HEK293 (cell line): Measurements from ENCODE around the gene KIF20B.
A peak's percentile ranks its signal among the peaks of the same experiment; 100 is the strongest.

ENCODE experiments used
- CTCF ChIA-PET: fragments of 350-600 bp; formaldehyde crosslinking; extraction: SDS; loops from one replicate; lab custom pipeline; 2021; ENCODE audit warnings: antibody characterized with exemption; lab: Yijun Ruan, JAX
- POLR2A ChIA-PET: fragments of 300-600 bp; formaldehyde crosslinking; extraction: SDS; loops from one replicate; lab custom pipeline; 2020; ENCODE audit warnings: antibody characterized with exemption, inconsistent platforms; lab: Yijun Ruan, JAX
- H3K27ac ChIP-seq: fragments of 200-500 bp; sonication (Bioruptor generic); 2 replicates; pipeline ENCODE4 v1.5.1; 2014; ENCODE audit warnings: low read depth, low read length, control low read depth, inconsistent platforms; ENCODE audit errors: extremely low read depth
- H3K36me3 ChIP-seq, 2 experiments: fragments of 200-500 bp in 1 of 2; sonication (Bioruptor generic) in 1 of 2; 1 replicate in 1 of 2; 2 replicates in 1 of 2; pipeline ENCODE4 v1.5.1; 2014 to 2017; ENCODE audit warnings: inconsistent platforms in 2 of 2, low read length in 2 of 2; ENCODE audit not compliant: control insufficient read depth in 2 of 2, insufficient read depth in 1 of 2
- H3K4me1 ChIP-seq: fragments of 200-500 bp; sonication (Bioruptor generic); 2 replicates; pipeline ENCODE4 v1.5.1; 2014; ENCODE audit warnings: mild to moderate bottlenecking, low read length, inconsistent platforms; ENCODE audit not compliant: control insufficient read depth, insufficient read depth
- H3K4me3 ChIP-seq: 2 replicates; pipeline ENCODE4 v1.5.1; 2011; ENCODE audit warnings: low read depth, mild to moderate bottlenecking, control low read depth, low read length, moderate library complexity
- H3K9me3 ChIP-seq: fragments of 200-500 bp; sonication (Bioruptor generic); 2 replicates; pipeline ENCODE4 v1.5.1; 2014; ENCODE audit warnings: low read depth, low read length, inconsistent platforms; ENCODE audit not compliant: control insufficient read depth, insufficient read depth
- BCL11A ChIP-seq: fragments of 450-650 bp; formaldehyde crosslinking; IDR thresholded peaks from 2 replicates; pipeline ENCODE4 v1.5.1; 2016; ENCODE audit warnings: low read depth, missing biosample characterization, missing genetic modification characterization
- EGR2 ChIP-seq: fragments of 450-650 bp; formaldehyde crosslinking; IDR thresholded peaks from 2 replicates; pipeline ENCODE4 v1.5.1; 2016; ENCODE audit warnings: low read depth, missing biosample characterization, missing genetic modification characterization
- GLI2 ChIP-seq: fragments of 450-650 bp; formaldehyde crosslinking; IDR thresholded peaks from 2 replicates; pipeline ENCODE4; 2017; ENCODE audit warnings: missing biosample characterization, missing genetic modification characterization, low read depth, borderline replicate concordance
- MEIS1 ChIP-seq: sonication (generic); formaldehyde crosslinking; IDR thresholded peaks from 2 replicates; pipeline ENCODE4 v1.8.1; 2022; ENCODE audit warnings: missing genetic modification reagents, mild to moderate bottlenecking, borderline replicate concordance
- MYNN ChIP-seq: fragments of 450-650 bp; formaldehyde crosslinking; IDR thresholded peaks from 2 replicates; pipeline ENCODE4 v1.5.1; 2016; ENCODE audit warnings: missing biosample characterization, missing genetic modification characterization, borderline replicate concordance
- OSR2 ChIP-seq: fragments of 450-650 bp; formaldehyde crosslinking; IDR thresholded peaks from 2 replicates; pipeline ENCODE4 v1.5.1; 2016; ENCODE audit warnings: missing biosample characterization, missing genetic modification characterization
- TCF7L2 ChIP-seq: IDR thresholded peaks from 2 replicates; pipeline ENCODE4 v1.6.1; 2011; ENCODE audit warnings: low read depth, mild to moderate bottlenecking, inconsistent platforms, low read length, moderate library complexity, borderline replicate concordance
- ZFP3 ChIP-seq: fragments of 450-650 bp; formaldehyde crosslinking; IDR thresholded peaks from 2 replicates; pipeline ENCODE4 v1.5.1; 2016; ENCODE audit warnings: low read depth, missing biosample characterization, missing genetic modification characterization
- ZNF155 ChIP-seq: fragments of 450-650 bp; formaldehyde crosslinking; IDR thresholded peaks from 2 replicates; pipeline ENCODE4 v1.5.1; 2016; ENCODE audit warnings: missing biosample characterization, missing genetic modification characterization
- ZNF169 ChIP-seq: fragments of 450-650 bp; formaldehyde crosslinking; IDR thresholded peaks from 2 replicates; pipeline ENCODE4 v1.5.1; 2016; ENCODE audit warnings: missing biosample characterization, missing genetic modification characterization
- ZNF174 ChIP-seq: fragments of 450-650 bp; formaldehyde crosslinking; IDR thresholded peaks from 2 replicates; pipeline ENCODE4 v1.5.0; 2017; ENCODE audit warnings: missing biosample characterization, mild to moderate bottlenecking, missing genetic modification characterization
- ZNF202 ChIP-seq: fragments of 450-650 bp; formaldehyde crosslinking; IDR thresholded peaks from 2 replicates; pipeline ENCODE4 v1.5.1; 2016; ENCODE audit warnings: missing biosample characterization, missing genetic modification characterization, borderline replicate concordance
- ZNF214 ChIP-seq: fragments of 450-650 bp; formaldehyde crosslinking; IDR thresholded peaks from 2 replicates; pipeline ENCODE4 v1.5.1; 2017; ENCODE audit warnings: missing biosample characterization, mild to moderate bottlenecking, missing genetic modification characterization, borderline replicate concordance
- ZNF223 ChIP-seq: fragments of 450-650 bp; formaldehyde crosslinking; IDR thresholded peaks from 2 replicates; pipeline ENCODE4 v1.5.1; 2016; ENCODE audit warnings: missing biosample characterization, missing genetic modification characterization
- ZNF248 ChIP-seq: fragments of 450-650 bp; formaldehyde crosslinking; IDR thresholded peaks from 2 replicates; pipeline ENCODE4 v1.5.1; 2017; ENCODE audit warnings: missing biosample characterization, missing genetic modification characterization
- ZNF266 ChIP-seq: fragments of 450-650 bp; formaldehyde crosslinking; IDR thresholded peaks from 2 replicates; pipeline ENCODE4 v1.5.1; 2016; ENCODE audit warnings: missing biosample characterization, missing genetic modification characterization, low read depth
- ZNF335 ChIP-seq: fragments of 450-650 bp; formaldehyde crosslinking; conservative IDR thresholded peaks from 2 replicates; pipeline ENCODE4 v1.5.1; 2016; ENCODE audit warnings: missing biosample characterization, missing genetic modification characterization
- ZNF354C ChIP-seq: fragments of 450-650 bp; formaldehyde crosslinking; IDR thresholded peaks from 2 replicates; pipeline ENCODE4 v1.5.1; 2016; ENCODE audit warnings: missing biosample characterization, missing genetic modification characterization, low read depth, borderline replicate concordance
- ZNF560 ChIP-seq: fragments of 450-650 bp; formaldehyde crosslinking; IDR thresholded peaks from 2 replicates; pipeline ENCODE4 v1.5.1; 2017; ENCODE audit warnings: missing biosample characterization, missing genetic modification characterization, borderline replicate concordance
- ZNF792 ChIP-seq: fragments of 450-650 bp; formaldehyde crosslinking; IDR thresholded peaks from 2 replicates; pipeline ENCODE4 v1.5.1; 2016; ENCODE audit warnings: missing biosample characterization, missing genetic modification characterization
- TF ChIP-seq, protein P1 (sequence below): fragments of 450-650 bp; formaldehyde crosslinking; IDR thresholded peaks from 2 replicates; pipeline ENCODE4 v1.5.1; 2016; ENCODE audit warnings: missing biosample characterization, missing genetic modification characterization, low read depth
- TF ChIP-seq, protein P2 (sequence below): fragments of 450-650 bp; formaldehyde crosslinking; IDR thresholded peaks from 2 replicates; pipeline ENCODE4 v1.5.1; 2016; ENCODE audit warnings: missing biosample characterization, missing genetic modification characterization
- TF ChIP-seq, protein P3 (sequence below): fragments of 450-650 bp; formaldehyde crosslinking; optimal IDR thresholded peaks from 2 replicates; pipeline ENCODE3; 2016; ENCODE audit warnings: missing biosample characterization, mild to moderate bottlenecking, missing genetic modification characterization
- TF ChIP-seq, protein P4 (sequence below): fragments of 450-650 bp; formaldehyde crosslinking; IDR thresholded peaks from 2 replicates; pipeline ENCODE4 v1.5.1; 2016; ENCODE audit warnings: missing biosample characterization, missing genetic modification characterization

KIF20B gene

DNA sequence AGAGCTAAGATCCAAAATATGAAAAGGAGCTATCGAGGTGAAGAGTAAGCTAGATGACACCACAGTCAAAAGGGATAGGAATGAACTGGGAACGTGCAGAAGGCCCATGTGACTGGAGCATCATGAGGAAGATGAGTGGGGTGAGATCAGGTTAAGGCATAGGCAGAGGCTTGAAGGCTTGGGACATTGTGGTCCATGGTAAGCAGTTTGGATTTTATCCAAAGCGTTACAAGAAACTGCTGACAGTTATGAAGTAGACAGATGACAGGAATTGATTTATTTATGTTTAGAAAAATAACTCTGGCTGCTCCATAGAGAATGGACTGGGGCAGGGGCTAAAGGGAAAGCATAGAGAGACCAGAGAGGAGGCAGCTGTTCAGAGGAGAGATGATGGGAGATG is 38.2 kb upstream of the KIF20B start:
- H3K4me1 ChIP-seq: no peaks in the 10 kb centered on the region
- no peaks in the 10 kb centered on the region for H3K9me3 ChIP-seq
- CTCF ChIA-PET: interaction anchor here (0.6 kb wide), 1 partner anchor 19 kb away, joined by 3 read pairs; no protein-coding TSS in a partner anchor
- POLR2A ChIA-PET: interaction anchor here (1.3 kb wide), 1 partner anchor 38 kb away, joined by 4 read pairs; the partner anchor contains the start of gene KIF20B
- TF ChIP-seq ZNF354C (tag by site-specific recombination): no peak
- TF ChIP-seq EGR2 (tag by site-specific recombination): no peak
- TF ChIP-seq, protein P1, sequence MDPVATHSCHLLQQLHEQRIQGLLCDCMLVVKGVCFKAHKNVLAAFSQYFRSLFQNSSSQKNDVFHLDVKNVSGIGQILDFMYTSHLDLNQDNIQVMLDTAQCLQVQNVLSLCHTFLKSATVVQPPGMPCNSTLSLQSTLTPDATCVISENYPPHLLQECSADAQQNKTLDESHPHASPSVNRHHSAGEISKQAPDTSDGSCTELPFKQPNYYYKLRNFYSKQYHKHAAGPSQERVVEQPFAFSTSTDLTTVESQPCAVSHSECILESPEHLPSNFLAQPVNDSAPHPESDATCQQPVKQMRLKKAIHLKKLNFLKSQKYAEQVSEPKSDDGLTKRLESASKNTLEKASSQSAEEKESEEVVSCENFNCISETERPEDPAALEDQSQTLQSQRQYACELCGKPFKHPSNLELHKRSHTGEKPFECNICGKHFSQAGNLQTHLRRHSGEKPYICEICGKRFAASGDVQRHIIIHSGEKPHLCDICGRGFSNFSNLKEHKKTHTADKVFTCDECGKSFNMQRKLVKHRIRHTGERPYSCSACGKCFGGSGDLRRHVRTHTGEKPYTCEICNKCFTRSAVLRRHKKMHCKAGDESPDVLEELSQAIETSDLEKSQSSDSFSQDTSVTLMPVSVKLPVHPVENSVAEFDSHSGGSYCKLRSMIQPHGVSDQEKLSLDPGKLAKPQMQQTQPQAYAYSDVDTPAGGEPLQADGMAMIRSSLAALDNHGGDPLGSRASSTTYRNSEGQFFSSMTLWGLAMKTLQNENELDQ (tag by site-specific recombination): no peak
- no peak for TF ChIP-seq ZNF335 (tag by site-specific recombination)
- TF ChIP-seq OSR2 (tag by site-specific recombination): no peak
- TF ChIP-seq ZNF792 (tag by site-specific recombination): no peak
- no peak for TF ChIP-seq ZNF248
- TF ChIP-seq TCF7L2: no peak
- TF ChIP-seq ZNF155 (tag by site-specific recombination): no peak
- no peak for TF ChIP-seq ZNF560 (tag by site-specific recombination)
- TF ChIP-seq ZFP3 (tag by site-specific recombination): no peak
- TF ChIP-seq, protein P2, sequence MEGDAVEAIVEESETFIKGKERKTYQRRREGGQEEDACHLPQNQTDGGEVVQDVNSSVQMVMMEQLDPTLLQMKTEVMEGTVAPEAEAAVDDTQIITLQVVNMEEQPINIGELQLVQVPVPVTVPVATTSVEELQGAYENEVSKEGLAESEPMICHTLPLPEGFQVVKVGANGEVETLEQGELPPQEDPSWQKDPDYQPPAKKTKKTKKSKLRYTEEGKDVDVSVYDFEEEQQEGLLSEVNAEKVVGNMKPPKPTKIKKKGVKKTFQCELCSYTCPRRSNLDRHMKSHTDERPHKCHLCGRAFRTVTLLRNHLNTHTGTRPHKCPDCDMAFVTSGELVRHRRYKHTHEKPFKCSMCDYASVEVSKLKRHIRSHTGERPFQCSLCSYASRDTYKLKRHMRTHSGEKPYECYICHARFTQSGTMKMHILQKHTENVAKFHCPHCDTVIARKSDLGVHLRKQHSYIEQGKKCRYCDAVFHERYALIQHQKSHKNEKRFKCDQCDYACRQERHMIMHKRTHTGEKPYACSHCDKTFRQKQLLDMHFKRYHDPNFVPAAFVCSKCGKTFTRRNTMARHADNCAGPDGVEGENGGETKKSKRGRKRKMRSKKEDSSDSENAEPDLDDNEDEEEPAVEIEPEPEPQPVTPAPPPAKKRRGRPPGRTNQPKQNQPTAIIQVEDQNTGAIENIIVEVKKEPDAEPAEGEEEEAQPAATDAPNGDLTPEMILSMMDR (tag by site-specific recombination): no peak
- TF ChIP-seq ZNF214 (tag by site-specific recombination): no peak
- TF ChIP-seq ZNF169 (tag by site-specific recombination): no peak
- no peak overlapping the region for H3K4me3 ChIP-seq
- no peak overlapping the region for H3K27ac ChIP-seq
- H3K36me3 ChIP-seq: no peaks in the 10 kb centered on the region

DNA sequence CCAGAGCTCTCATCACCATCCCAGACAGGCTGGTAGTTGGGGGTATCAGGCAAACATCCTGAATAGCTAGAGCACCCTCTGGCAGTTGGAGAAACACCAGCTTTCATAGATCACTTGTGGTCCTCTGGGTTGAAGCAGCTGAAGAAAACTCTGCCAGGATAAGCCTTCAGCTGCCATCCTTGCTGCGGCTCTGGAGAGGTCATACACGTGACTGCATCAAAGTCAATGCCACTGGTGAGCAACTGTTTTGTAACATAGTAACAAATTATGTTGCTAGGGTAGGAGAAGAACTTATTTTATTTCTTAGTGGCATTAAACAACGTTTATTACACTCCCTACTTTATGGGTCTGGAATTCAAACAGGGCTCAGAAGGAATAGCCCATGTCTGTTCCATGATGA is 37.2 kb upstream of the KIF20B start:
- no peak overlapping the region for H3K4me3 ChIP-seq
- ChIA-PET CTCF (no interaction called here), POLR2A (interaction anchor here (1.3 kb wide), 1 partner anchor 37 kb away, joined by 4 read pairs; the partner anchor contains the start of gene KIF20B)

DNA sequence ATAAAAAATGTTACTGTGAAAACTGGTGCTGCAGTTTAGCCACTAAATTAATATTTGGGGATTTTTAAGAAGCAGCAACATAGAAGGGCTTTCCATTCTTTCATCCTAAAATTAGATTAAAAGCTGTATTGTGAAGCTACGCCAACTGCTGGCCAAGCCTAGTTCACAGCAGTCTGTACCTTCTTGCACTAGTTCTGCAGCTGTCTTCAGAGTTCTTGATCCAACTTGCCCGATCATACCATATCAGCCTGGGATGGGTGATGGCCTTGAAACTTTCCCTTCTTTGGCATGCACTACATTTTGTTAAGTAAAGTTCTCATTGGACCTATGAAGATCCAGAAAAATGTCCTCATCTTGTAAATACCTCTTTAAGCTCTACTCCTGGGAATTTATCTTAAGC is 36.1 kb upstream of the KIF20B start:
- ChIA-PET POLR2A (no interaction called here), CTCF (no interaction called here)

More for the DNA sequence above, 37.2 kb upstream of the KIF20B start:
- TF ChIP-seq GLI2 (tag by site-specific recombination): no peak
- no peak for TF ChIP-seq ZNF202
- no peak for TF ChIP-seq BCL11A
- TF ChIP-seq, protein P3, sequence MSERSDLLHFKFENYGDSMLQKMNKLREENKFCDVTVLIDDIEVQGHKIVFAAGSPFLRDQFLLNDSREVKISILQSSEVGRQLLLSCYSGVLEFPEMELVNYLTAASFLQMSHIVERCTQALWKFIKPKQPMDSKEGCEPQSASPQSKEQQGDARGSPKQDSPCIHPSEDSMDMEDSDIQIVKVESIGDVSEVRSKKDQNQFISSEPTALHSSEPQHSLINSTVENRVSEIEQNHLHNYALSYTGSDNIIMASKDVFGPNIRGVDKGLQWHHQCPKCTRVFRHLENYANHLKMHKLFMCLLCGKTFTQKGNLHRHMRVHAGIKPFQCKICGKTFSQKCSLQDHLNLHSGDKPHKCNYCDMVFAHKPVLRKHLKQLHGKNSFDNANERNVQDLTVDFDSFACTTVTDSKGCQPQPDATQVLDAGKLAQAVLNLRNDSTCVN: no peak
- no peak for TF ChIP-seq ZNF223 (tag by site-specific recombination)
- no peak for TF ChIP-seq MYNN (tag by site-specific recombination)
- Histone ChIP-seq H3K4me1 (no peaks in the 10 kb centered on the region), H3K27ac (no peak overlapping the region), H3K9me3 (no peaks in the 10 kb centered on the region), H3K36me3 (no peaks in the 10 kb centered on the region)

More for the DNA sequence above, 36.1 kb upstream of the KIF20B start:
- H3K9me3 ChIP-seq: no peaks in the 10 kb centered on the region
- no peaks in the 10 kb centered on the region for H3K4me1 ChIP-seq
- H3K36me3 ChIP-seq: no peaks in the 10 kb centered on the region
- TF ChIP-seq ZNF174 (tag by site-specific recombination) (no peak), ZNF266 (tag by site-specific recombination) (no peak), MEIS1 (CRISPR knock-in tag) (no peak)
- TF ChIP-seq, protein P4, sequence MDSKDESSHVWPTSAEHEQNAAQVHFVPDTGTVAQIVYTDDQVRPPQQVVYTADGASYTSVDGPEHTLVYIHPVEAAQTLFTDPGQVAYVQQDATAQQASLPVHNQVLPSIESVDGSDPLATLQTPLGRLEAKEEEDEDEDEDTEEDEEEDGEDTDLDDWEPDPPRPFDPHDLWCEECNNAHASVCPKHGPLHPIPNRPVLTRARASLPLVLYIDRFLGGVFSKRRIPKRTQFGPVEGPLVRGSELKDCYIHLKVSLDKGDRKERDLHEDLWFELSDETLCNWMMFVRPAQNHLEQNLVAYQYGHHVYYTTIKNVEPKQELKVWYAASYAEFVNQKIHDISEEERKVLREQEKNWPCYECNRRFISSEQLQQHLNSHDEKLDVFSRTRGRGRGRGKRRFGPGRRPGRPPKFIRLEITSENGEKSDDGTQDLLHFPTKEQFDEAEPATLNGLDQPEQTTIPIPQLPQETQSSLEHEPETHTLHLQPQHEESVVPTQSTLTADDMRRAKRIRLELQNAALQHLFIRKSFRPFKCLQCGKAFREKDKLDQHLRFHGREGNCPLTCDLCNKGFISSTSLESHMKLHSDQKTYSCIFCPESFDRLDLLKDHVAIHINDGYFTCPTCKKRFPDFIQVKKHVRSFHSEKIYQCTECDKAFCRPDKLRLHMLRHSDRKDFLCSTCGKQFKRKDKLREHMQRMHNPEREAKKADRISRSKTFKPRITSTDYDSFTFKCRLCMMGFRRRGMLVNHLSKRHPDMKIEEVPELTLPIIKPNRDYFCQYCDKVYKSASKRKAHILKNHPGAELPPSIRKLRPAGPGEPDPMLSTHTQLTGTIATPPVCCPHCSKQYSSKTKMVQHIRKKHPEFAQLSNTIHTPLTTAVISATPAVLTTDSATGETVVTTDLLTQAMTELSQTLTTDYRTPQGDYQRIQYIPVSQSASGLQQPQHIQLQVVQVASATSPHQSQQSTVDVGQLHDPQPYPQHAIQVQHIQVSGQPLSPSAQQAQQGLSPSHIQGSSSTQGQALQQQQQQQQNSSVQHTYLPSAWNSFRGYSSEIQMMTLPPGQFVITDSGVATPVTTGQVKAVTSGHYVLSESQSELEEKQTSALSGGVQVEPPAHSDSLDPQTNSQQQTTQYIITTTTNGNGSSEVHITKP (tag by site-specific recombination): peak; percentile 52
- no peak overlapping the region for H3K27ac ChIP-seq
- no peak overlapping the region for H3K4me3 ChIP-seq
